Memory B cell (primary cell): Measurements from ENCODE around the gene RAI1.
A peak's percentile ranks its signal among the peaks of the same experiment; 100 is the strongest.

Source experiments
- ATAC-seq: fragments of 150-1000 bp; cut with Tn5 transposase; 2 replicates; pipeline ENCODE4 v1.10.0; 2021; ENCODE audit warnings: low read depth, mild to moderate bottlenecking, moderate library complexity
- DNase-seq, 2 donors: peaks; one replicate each; pipeline ENCODE4 v3.0.0; 2022; ENCODE audit warnings: low spot score in 2 of 2
- H3K27ac Mint-ChIP-seq: one replicate; pipeline ENCODE4 v1.8.0; 2022; ENCODE audit warnings: mild to moderate bottlenecking, moderate library complexity, mixed read lengths
- H3K27me3 Mint-ChIP-seq: one replicate; pipeline ENCODE4 v1.8.0; 2022; ENCODE audit warnings: mixed read lengths
- H3K36me3 Mint-ChIP-seq: one replicate; pipeline ENCODE4 v1.8.0; 2022; ENCODE audit warnings: mild to moderate bottlenecking, mixed read lengths
- H3K4me1 Mint-ChIP-seq: one replicate; pipeline ENCODE4 v1.8.0; 2022; ENCODE audit warnings: mixed read lengths
- H3K4me3 Mint-ChIP-seq: one replicate; pipeline ENCODE4 v1.8.0; 2022; ENCODE audit warnings: mild to moderate bottlenecking, moderate library complexity, mixed read lengths
- H3K9me3 Mint-ChIP-seq: one replicate; pipeline ENCODE4 v1.8.0; 2022; ENCODE audit warnings: mixed read lengths

The RAI1 gene

GRCh38 chr17:17776889-17777288 is 95.6 kb downstream of the RAI1 start:
- Mint-ChIP-seq H3K27me3 (peaks cover 4% of the 10 kb centered on the region), H3K4me1 (peaks cover 13% of the 10 kb centered on the region), H3K4me3 (no peak overlapping the region), H3K36me3 (no peaks in the 10 kb centered on the region), H3K9me3 (no peaks in the 10 kb centered on the region), H3K27ac (no peak overlapping the region)
- no peak for ATAC-seq
- no peak for DNase-seq

GRCh38 chr17:17778308-17779014 is 97.2 kb downstream of the RAI1 start:
- H3K4me3 Mint-ChIP-seq, result no peak overlapping the region
- no peak for DNase-seq

GRCh38 chr17:17779015-17779611 is 97.9 kb downstream of the RAI1 start:
- no peak overlapping the region for H3K27ac Mint-ChIP-seq
- H3K4me3 Mint-ChIP-seq, result no peak overlapping the region
- H3K9me3 Mint-ChIP-seq, result no peaks in the 10 kb centered on the region
- DNase-seq, result no peak
- peaks cover 10% of the 10 kb centered on the region for H3K4me1 Mint-ChIP-seq
- peaks cover 4% of the 10 kb centered on the region for H3K27me3 Mint-ChIP-seq
- ATAC-seq, result no peak
- H3K36me3 Mint-ChIP-seq, result no peaks in the 10 kb centered on the region

More at GRCh38 chr17:17778308-17779014, 97.2 kb downstream of the RAI1 start:
- Mint-ChIP-seq H3K27ac (no peak overlapping the region), H3K36me3 (no peaks in the 10 kb centered on the region), H3K4me1 (peaks cover 7% of the 10 kb centered on the region), H3K27me3 (peaks cover 4% of the 10 kb centered on the region), H3K9me3 (no peaks in the 10 kb centered on the region)
- no peak for ATAC-seq

- peak overlapping the region; percentile 68 for H3K4me3 Mint-ChIP-seq
- peaks cover 24% of the 10 kb centered on the region for H3K4me1 Mint-ChIP-seq
- no peaks in the 10 kb centered on the region for H3K9me3 Mint-ChIP-seq
- no peak for ATAC-seq
- no peaks in the 10 kb centered on the region for H3K36me3 Mint-ChIP-seq
- H3K27me3 Mint-ChIP-seq, result peaks cover 4% of the 10 kb centered on the region
- DNase-seq, result no peak
- no peak overlapping the region for H3K27ac Mint-ChIP-seq
These were observed 99.8 kb downstream of the RAI1 start for GRCh38 chr17:17780922-17781590.

GRCh38 chr17:17781591-17782496 is 100.6 kb downstream of the RAI1 start:
- Mint-ChIP-seq H3K27ac (peak overlapping the region; percentile 41), H3K4me3 (peak overlapping the region; percentile 83), H3K36me3 (no peaks in the 10 kb centered on the region), H3K9me3 (no peaks in the 10 kb centered on the region), H3K27me3 (peaks cover 4% of the 10 kb centered on the region), H3K4me1 (peaks cover 27% of the 10 kb centered on the region)
- ATAC-seq (peak; percentile 38), DNase-seq (no peak)

- no peak for ATAC-seq
- Mint-ChIP-seq H3K36me3 (no peaks in the 10 kb centered on the region), H3K4me1 (peaks cover 27% of the 10 kb centered on the region), H3K27ac (no peak overlapping the region), H3K27me3 (peaks cover 4% of the 10 kb centered on the region), H3K9me3 (no peaks in the 10 kb centered on the region), H3K4me3 (peak overlapping the region; percentile 76)
- DNase-seq, result no peak
These were observed 101.4 kb downstream of the RAI1 start for GRCh38 chr17:17782523-17783115.

- DNase-seq (peak; percentile 16 to 37), ATAC-seq (peak; percentile 26)
- peaks cover 27% of the 10 kb centered on the region for H3K4me1 Mint-ChIP-seq
- no peaks in the 10 kb centered on the region for H3K9me3 Mint-ChIP-seq
- peak overlapping the region; percentile 19 for H3K27ac Mint-ChIP-seq
- H3K36me3 Mint-ChIP-seq, result no peaks in the 10 kb centered on the region
- peak overlapping the region; percentile 85 for H3K4me3 Mint-ChIP-seq
- peaks cover 4% of the 10 kb centered on the region for H3K27me3 Mint-ChIP-seq
These were observed 102.0 kb downstream of the RAI1 start for GRCh38 chr17:17783116-17783824.

GRCh38 chr17:17783825-17784656 is 102.8 kb downstream of the RAI1 start:
- peak overlapping the region; percentile 19 for H3K27ac Mint-ChIP-seq
- H3K27me3 Mint-ChIP-seq, result peaks cover 4% of the 10 kb centered on the region
- DNase-seq (peak; percentile 56 to 63), ATAC-seq (peak; percentile 75)
- H3K4me3 Mint-ChIP-seq, result peak overlapping the region; percentile 85
- H3K4me1 Mint-ChIP-seq, result peaks cover 27% of the 10 kb centered on the region
- no peaks in the 10 kb centered on the region for H3K9me3 Mint-ChIP-seq
- no peaks in the 10 kb centered on the region for H3K36me3 Mint-ChIP-seq

- H3K4me3 Mint-ChIP-seq, result peak overlapping the region; percentile 85
- H3K4me1 Mint-ChIP-seq, result peaks cover 27% of the 10 kb centered on the region
- ATAC-seq (peak; percentile 18), DNase-seq (no peak)
- peaks cover 4% of the 10 kb centered on the region for H3K27me3 Mint-ChIP-seq
- H3K36me3 Mint-ChIP-seq, result peaks cover 2% of the 10 kb centered on the region
- H3K27ac Mint-ChIP-seq, result no peak overlapping the region
- no peaks in the 10 kb centered on the region for H3K9me3 Mint-ChIP-seq
These were observed 103.5 kb downstream of the RAI1 start for GRCh38 chr17:17784657-17785267.

- no peak for ATAC-seq
- Mint-ChIP-seq H3K36me3 (peaks cover 2% of the 10 kb centered on the region), H3K9me3 (no peaks in the 10 kb centered on the region), H3K27ac (no peak overlapping the region), H3K4me1 (peaks cover 27% of the 10 kb centered on the region), H3K27me3 (peaks cover 4% of the 10 kb centered on the region), H3K4me3 (peak overlapping the region; percentile 35)
- no peak for DNase-seq
These were observed 104.1 kb downstream of the RAI1 start for GRCh38 chr17:17785407-17785806.

GRCh38 chr17:17786998-17787397 is 105.7 kb downstream of the RAI1 start:
- no peak overlapping the region for H3K4me3 Mint-ChIP-seq
- H3K27me3 Mint-ChIP-seq, result no peaks in the 10 kb centered on the region
- DNase-seq (no peak), ATAC-seq (no peak)
- H3K9me3 Mint-ChIP-seq, result no peaks in the 10 kb centered on the region
- H3K4me1 Mint-ChIP-seq, result peaks cover 26% of the 10 kb centered on the region
- no peak overlapping the region for H3K27ac Mint-ChIP-seq
- peaks cover 2% of the 10 kb centered on the region for H3K36me3 Mint-ChIP-seq

GRCh38 chr17:17787568-17787967 is 106.3 kb downstream of the RAI1 start:
- Mint-ChIP-seq H3K27me3 (no peaks in the 10 kb centered on the region), H3K36me3 (peaks cover 2% of the 10 kb centered on the region), H3K27ac (no peak overlapping the region), H3K4me3 (no peak overlapping the region), H3K9me3 (no peaks in the 10 kb centered on the region), H3K4me1 (peaks cover 31% of the 10 kb centered on the region)
- DNase-seq (no peak), ATAC-seq (no peak)
